T-helper 9 cell (primary cell): ENCODE data around the gene VPS16.

Experiments used
- DNase-seq: peaks from one replicate; pipeline ENCODE4 v3.0.0-alpha.2; 2020
- total RNA-seq, 2 donors: gene quantifications; one replicate each; lab custom pipeline; 2026; lab: John Stamatoyannopoulos, UW

VPS16 gene
- total RNA-seq: 52.1 to 83.6 reads per million in 2 donors

DNA sequence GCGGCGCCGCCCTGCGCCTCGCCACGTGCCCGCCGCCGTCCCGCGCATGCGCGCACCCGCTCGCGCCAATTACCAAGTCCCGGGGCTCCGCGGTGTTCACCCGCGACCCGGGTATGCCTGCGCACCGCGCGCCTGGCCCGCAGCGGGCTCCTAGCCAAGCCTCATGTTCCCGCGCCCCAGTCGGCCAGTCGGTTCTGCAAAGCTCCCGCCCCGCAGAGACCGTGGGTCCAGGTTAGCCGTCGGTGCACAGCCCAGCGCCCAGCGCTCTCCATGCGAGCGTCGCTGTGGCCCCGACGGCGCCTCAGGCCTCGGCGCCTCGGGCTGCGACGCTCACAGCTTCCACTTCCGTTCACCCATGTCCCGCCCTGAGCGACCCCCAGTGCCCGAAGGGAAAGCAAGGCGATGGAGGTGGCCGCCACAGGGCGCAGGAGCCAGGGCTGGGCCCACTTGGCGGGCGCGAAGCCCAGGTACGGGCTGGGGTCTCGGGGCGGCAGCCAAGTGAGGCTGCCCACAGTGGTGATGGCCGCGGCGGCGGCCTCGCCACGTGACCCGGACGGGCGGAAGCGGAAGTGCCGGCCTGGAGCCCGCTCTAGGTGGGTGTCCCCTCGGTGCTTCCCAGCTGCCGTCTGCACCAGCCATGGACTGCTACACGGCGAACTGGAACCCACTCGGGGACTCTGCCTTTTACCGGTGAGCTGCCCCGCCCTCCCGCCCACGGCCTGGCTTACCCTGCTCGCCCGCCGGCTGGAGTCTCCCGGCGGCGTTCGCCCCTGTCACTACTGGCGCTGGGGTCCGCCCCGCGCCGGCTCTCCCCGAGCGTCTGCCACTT is at the start of gene VPS16, which contains the start of gene PCED1A:
Gene VPS16 (plus strand): TSS at position 608 of the 829 bp plus-strand sequence. CDS start 30 bp downstream, at position 638.
Gene PCED1A (minus strand): TSS at position 518 of the 829 bp plus-strand sequence. CDS start 743 bp downstream, outside the sequence.
- peak; percentile 84 for DNase-seq

GRCh38 chr20:2793471-2793870 is 47.1 kb upstream of the VPS16 start:
- DNase-seq: no peak

GRCh38 chr20:2794202-2794748 is 46.3 kb upstream of the VPS16 start:
- DNase-seq: no peak

DNA sequence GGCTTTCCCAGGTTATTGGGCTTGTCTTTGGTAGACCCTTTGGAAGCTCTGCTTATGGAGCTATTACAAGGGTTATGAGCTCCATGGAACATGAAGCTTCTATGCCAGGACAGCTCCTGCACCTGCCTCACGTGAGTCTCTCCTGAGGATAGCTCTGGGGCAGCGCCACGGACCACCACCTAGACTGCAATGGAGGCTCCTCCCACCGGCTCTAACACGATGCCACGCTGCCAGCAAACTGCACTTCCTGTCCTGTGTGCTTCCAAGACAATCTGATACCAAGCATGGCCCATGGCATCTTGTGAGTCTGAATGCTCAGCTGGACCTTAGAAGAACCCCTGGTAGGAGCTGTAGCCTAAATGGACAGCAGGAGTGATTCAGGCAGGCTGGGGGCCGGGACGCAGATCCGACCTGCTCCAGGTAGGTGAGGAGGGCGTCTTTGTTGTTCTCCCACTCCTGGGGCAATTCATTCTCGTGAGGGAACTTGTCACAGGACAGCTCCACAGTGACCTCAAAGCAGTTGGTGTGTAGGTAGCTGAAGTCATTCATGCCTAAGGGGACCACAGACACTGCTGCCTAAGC is 45.6 kb upstream of the VPS16 start:
- no peak for DNase-seq

DNA sequence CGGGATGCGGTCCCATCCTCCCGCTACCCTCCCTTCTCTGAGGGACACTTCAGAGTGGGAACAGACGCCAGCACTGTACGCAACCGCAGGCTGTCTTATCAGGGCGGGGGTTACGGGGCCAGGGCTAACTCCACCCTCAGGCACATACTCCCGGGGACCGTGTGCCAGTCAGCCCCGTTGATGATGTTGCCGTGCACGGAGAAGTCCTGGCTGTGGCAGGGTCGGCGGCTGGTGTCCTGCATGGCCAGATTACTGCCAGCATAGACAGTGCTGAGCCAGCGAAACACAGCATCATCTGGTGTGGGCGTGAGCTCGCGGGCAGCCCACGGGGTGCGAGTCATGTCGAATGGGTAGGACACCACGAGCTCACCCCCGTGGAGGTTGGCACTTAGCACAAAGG is 45.1 kb upstream of the VPS16 start:
- DNase-seq: no peak

DNA sequence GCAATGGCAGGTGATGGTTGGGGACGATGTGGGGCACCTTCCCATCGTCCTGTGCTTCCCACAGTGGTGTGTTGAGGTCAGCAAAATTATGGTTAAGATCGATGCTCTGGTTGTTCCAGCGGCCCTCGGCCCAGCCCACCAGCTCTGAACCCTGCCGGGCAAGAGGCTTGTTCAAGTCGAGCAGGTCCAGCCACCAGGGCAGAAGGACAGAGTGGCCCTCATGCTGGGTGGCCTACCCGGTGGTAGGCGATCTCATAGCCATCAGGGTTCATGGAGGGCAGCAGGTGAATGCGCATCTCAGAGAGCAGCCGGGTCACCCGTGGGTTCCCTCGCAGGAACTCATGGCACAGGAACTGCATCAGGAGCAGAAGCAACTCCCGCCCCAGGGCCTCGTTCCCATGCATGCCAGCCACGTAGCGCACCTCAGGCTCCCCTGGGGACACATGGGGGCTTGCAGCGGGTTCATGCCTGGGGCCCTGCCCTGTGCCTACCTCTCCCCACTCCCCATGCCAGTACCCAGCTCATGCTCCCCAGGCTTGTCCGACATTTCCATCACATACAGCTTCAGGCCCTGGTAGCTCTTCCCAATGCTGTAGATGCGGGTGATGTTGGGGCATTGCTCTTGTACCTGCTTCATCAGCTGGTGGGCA is 44.4 kb upstream of the VPS16 start:
- no peak for DNase-seq

DNA sequence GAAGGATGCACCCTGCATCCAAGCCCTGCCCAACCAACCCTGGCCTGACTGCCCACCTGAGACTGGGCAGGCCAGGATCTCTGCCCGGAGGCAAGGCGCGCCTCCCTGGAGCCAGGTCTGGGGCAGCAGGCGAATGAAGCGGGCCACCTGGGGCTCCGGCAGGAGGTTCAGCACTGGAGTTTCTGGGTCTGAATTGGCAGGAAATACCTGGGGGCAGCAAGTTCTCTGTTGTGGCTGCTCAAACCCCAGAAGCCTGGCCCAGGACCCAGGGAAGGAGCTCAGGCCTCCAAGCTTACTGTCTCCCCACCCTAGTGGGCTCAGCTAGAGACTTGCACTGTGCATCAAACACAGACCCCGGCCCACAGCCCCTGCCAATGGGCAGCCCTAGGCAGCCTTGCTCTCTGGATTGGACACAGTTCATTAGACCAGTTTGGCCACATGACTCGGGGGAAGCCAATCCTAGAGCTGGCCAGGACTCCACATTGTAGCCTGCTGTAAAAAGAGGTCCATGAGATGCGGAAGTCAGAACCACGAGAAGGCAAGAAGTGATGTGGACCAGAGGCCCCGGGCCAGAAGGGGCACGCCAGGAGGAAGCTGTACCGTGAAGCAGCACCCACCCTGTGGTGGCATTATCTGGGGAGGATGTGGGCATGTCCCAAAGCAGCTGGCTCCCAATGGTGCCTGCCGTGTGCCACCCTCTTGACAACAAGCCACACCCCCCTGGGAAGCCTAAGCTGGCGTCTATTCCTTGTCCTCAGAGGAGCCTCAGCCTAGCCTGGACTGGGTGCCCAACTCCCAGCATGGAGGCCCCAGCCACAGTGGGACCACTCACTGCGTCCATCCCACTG is 43.2 kb upstream of the VPS16 start:
- DNase-seq: no peak

DNA sequence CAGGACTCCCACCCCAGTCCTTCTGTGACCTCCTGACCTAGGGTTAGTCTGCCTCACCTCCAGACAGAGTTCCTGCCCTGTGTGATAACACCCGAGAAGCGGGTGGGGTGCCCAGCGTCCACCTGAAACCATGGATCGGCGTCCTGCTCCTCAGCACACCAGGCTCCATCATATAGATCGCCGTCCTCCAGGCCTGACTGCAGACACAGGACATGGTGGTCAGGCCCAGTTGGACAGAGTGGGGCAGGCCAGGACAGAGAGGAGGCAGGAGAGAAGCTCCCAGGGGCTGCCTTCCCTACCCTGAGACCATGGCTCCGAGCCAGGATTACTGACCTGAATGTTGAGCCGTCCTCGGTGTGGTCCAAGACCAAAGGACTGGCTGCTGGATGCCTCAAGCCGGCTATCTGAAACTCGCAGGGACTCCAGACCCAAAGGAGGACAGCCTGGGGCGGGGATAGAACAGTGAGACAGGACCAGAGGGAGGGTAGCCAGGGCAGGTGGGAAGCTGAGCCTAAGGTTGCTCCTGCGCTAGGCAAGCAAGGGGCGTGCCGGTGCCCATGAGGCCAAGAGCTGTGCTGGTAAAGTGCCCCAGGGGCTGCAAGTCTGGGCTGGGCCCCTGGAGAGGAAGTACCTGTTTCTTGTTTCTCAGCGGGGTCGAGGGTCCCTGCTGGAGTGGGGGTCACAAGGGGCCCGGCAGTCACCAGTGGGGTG is 42.3 kb upstream of the VPS16 start:
- no peak for DNase-seq

GRCh38 chr20:2798814-2799213 is 41.7 kb upstream of the VPS16 start:
- DNase-seq: no peak

- DNase-seq: no peak
Observed at GRCh38 chr20:2799271-2799670, 41.3 kb upstream of the VPS16 start.

DNA sequence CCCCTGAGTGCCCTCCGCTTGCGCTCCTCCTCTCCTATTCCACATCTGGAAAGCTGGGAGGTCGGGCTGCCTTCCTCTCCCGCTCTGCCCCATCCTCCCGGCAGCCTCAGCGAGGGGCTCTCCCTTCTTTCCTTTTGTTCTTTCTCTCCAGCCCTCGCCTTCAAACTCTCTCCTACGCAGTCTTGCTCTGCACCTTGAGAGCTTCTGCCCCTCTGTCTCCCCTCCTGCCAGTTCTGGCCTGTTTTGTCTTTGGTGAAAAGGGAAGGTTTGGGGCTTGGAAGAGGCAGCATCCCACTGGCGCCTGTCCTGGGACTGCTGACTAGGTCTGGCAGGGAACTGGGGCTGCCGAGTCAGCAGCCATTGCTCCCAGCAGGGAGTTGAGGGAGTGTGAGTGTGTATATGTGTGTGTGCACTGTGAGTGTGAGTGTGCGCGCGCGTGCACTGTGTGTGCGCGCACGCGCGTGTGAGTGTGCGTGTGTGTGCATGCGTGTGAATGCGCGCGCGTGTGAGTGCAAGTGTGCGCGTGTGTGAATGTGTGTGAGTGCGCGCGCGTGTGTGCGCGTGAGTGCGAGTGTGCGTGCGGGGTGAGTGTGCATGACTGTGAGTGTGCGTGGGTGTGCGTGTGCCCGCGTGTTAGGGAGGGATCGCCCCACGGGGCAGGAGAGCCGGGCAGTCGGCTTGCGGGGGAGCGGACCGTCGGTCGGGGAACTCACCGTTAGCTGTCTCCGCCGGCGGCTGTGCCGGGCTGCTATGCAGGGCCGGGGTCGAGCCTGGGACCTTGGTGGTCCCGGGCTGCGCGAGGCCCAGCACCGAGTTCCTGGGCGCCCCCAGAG is 40.6 kb upstream of the VPS16 start:
- no peak for DNase-seq

GRCh38 chr20:2800521-2801285 is 39.8 kb upstream of the VPS16 start, which contains the start of gene CPXM1:
TSS of gene CPXM1 (minus strand) at chr20:2800627. CDS start at chr20:2800572, 55 bp downstream.
- no peak for DNase-seq

DNA sequence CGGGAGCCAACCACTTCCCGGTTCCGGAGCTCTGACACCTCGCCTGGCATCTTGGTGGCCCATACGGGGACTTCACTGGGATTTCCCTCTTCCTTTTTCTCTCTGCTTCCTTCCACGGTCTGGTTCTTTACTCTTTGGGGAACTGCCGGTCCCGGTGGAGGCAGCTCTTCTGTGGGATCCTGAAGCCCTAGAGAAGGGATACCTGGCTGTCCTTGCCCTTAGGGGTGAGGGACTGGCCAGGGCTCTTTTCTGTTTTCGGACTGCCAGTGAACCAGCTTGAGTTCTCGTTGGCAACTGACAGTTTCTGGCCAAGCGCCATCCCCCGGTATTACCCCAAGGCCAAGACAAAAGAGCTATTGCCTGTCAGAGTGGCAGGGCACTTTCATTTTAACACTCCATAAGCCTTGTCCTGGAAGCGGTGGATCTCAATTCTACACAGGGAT is 39.2 kb upstream of the VPS16 start:
- DNase-seq: no peak

GRCh38 chr20:2804041-2804828 is 36.3 kb upstream of the VPS16 start:
- DNase-seq: no peak

DNA sequence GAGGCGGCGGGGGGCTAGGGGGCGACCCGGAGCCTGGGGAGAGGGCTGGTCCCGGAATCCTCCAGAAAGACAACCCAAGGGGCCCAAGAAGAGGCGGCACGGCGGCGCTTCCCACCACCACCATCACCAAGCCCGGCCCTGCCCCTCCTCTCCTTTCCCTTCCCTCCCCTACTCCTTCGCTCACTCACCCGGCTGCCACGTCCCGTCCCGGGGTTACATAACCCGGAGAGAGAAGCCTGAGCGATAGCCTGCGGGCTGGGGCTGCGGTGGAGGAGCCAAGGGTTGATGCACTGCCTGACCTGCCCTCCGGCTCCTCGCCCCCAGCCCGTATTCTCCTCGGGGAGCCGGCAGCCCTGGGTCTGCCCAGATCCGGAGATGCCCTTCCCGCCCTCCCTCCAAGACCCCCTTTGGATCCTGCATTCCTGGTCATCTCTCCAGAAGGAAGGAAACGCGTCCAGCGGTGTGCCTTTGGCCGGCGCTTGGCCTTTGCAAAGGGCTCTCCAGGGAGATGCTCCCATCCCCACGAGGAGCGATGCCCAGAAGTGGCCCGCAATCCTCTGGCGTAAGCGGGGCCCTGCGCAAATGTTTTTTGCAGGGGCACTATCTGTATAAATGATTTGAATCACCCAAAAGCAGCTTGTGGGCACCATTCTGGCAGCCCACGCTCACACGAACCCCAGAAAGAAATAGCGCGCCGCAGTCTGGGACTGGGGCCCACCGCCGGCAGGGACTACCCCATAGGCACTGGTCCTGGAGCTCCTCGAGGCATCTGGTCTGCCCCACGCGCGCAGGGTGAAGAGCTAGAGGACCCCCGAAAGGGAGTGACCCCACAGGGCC is 35.5 kb upstream of the VPS16 start:
- no peak for DNase-seq

DNA sequence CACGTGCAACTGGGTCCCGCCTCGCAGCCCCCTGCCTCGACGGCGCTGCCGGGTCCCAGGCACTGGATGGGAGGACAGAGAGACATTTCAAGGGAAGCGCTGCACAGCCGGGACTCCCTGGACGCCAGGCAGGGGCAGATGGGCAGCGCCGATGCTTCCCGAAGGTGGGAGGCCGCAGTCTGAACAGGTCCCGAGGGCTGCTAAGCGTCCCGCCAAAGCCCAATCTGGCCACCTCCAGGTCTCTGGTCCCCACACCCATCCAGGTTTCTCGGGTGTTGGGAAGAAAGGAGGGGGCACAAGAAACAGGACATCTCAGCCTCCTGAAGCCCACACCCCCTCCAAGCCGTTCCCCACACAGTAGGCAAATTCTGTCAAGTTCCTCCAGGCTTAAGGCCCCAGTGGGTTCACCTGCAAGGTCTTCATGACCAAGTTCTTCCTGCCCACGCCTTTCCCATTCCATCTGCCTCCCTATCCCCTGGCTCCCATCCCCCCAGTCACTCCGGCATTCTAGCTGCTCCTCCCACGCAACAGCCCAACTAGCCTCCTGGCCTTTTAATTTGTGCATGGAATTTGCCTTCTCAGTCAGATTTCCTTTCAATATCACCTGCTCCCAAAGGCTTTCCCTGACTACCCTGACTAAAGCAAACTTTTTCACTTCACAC is 34.7 kb upstream of the VPS16 start:
- no peak for DNase-seq

GRCh38 chr20:2806351-2806701 is 34.2 kb upstream of the VPS16 start:
- no peak for DNase-seq

DNA sequence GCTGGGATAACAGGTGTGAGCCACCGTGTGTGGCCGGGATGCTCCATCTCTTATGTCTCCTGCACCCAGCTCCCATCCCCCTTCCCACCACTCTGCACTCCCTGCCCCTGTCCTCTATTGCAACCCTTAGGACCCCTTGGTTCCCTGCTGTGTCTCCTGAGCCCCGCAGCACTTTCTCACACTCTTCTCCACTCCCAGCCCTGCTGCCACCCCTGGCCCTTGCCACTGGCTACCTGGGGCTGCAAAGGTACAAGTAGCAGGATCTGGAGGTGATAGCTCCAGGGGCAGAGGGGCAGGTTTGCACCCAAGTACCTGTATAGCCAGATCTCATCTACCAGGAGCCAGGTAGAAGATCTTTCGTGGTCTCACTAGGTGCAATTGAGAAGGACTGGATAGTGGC is 33.5 kb upstream of the VPS16 start:
- no peak for DNase-seq
